Measurements from ENCODE around the gene ZBTB6. TPM values are rescaled to one million over a fixed set of nuclear protein-coding genes. Genes with fewer than 3 reads are reported as not detected.
A peak's percentile ranks its signal among the peaks of the same experiment; 100 is the strongest.

ZBTB6 gene
- polyA plus RNA-seq, 1 donor (not counting 4 experiments of a cell fraction or from before 2014, with no cell fraction given) = 7.3 TPM

DNA sequence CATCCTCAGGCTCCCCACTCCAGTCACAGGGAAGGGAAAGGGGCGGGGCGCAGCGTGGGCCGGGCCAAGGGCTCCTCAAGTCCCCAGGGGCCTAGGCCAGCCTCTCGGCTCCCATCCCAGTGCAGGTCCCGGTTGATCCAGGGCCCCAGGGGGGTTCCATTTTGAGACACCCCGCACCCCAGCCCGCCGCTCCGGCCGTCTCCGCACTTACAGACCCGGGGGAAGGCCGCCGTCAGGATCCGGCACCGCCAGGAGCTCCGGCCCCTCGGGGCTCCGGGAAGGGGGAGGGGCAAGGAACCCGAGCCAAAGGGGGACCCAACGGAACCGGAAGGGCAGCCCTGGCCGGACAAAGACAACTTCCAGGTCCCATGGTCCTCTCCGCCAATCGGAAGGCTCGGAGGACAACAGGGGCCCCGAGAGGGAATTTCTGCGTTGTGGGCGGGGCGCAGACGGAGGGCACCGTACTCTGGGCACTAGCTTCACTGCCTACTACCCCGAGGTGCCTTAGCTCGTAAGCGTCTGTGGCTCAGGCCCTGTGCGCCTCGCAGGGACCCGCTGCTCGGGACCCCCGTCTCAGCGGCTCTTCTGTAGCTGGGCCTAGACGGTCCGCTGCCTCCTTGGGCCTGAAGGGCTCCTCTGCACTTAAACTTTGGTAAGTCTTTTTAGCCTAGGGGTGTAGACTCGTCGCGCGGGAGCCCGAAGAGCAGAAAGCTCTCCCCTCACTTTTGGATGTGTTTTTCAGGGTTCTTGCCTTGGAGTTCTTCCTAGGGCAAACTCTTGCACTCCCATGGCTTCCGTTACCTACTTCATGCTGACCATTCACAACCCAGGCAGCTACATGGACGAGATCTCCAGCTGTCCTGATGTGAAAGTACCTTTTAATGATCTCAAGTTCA is 18.4 kb upstream of the ZBTB6 start, which contains the start of gene ZBTB26:
Gene ZBTB26, minus strand, starts transcription at position 287 of the 896 bp plus-strand sequence. CDS start 11,578 bp downstream, outside the sequence.
- no peak for TF ChIP-seq EZH2 (IDR thresholded peaks at IDR 0.05; ENCODE audit: low read length)
- TF ChIP-seq, protein P1, sequence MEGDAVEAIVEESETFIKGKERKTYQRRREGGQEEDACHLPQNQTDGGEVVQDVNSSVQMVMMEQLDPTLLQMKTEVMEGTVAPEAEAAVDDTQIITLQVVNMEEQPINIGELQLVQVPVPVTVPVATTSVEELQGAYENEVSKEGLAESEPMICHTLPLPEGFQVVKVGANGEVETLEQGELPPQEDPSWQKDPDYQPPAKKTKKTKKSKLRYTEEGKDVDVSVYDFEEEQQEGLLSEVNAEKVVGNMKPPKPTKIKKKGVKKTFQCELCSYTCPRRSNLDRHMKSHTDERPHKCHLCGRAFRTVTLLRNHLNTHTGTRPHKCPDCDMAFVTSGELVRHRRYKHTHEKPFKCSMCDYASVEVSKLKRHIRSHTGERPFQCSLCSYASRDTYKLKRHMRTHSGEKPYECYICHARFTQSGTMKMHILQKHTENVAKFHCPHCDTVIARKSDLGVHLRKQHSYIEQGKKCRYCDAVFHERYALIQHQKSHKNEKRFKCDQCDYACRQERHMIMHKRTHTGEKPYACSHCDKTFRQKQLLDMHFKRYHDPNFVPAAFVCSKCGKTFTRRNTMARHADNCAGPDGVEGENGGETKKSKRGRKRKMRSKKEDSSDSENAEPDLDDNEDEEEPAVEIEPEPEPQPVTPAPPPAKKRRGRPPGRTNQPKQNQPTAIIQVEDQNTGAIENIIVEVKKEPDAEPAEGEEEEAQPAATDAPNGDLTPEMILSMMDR (optimal IDR thresholded peaks at IDR 0.05 in 1 of 3, IDR thresholded peaks at IDR 0.05 in 1 of 3, conservative IDR thresholded peaks at IDR 0.05 in 1 of 3; ENCODE audit: extremely low read depth in 1 of 3, insufficient read depth in 2 of 3, low read length in 3 of 3) = no peak
- peak; percentile 61 for DNase-seq (ENCODE audit: low read depth, low spot score)
- no peaks in the 10 kb centered on the region for H3K9me3 ChIP-seq (ENCODE audit: control insufficient read depth, low read depth, low read length)
- H3K4me3 ChIP-seq (ENCODE audit: control insufficient read depth in 2 of 3, extremely low read depth in 1 of 3, insufficient read depth in 2 of 3, low read depth in 1 of 3, low read length in 3 of 3) = peak within 1 kb of the TSS; percentile 96 to 99 (median 96)
- dilution Hi-C loops (cut with MboI; ENCODE audit: extremely low pct_ligation_motif_present, low sequenced_read_pairs) = no loop called here
- H3K36me3 ChIP-seq (ENCODE audit: control insufficient read depth in 2 of 2, extremely low read depth in 1 of 2, insufficient read depth in 2 of 2, low read length in 2 of 2) = peaks cover 0 to 2% of the 10 kb centered on the region in 2 experiments
- peak within 1 kb of the TSS; percentile 86 for H3K4me2 ChIP-seq (ENCODE audit: control insufficient read depth, extremely low read depth, insufficient read depth, low read depth, low read length)
- H3K9me1 ChIP-seq (ENCODE audit: control insufficient read depth, extremely low read depth, insufficient read depth, low read length) = no peaks in the 10 kb centered on the region
- H3K4me1 ChIP-seq (ENCODE audit: control insufficient read depth, extremely low read depth, insufficient read depth, low read length) = peaks cover 12% of the 10 kb centered on the region
- H3K27ac ChIP-seq (ENCODE audit: control insufficient read depth, insufficient read depth, low read length) = peak within 1 kb of the TSS; percentile 80
- H3K79me2 ChIP-seq (ENCODE audit: control insufficient read depth, insufficient read depth, low read length) = peaks cover 74% of the 10 kb centered on the region
- H2AFZ ChIP-seq (ENCODE audit: control insufficient read depth, low read length) = peak within 1 kb of the TSS; percentile 82
- H3K27me3 ChIP-seq (ENCODE audit: control insufficient read depth, extremely low read depth, insufficient read depth, low read length) = no peaks in the 10 kb centered on the region
- H3K9ac ChIP-seq (ENCODE audit: control insufficient read depth, extremely low read depth, insufficient read depth, low read length) = peak within 1 kb of the TSS; percentile 84
- no peaks in the 10 kb centered on the region for H4K20me1 ChIP-seq (ENCODE audit: control insufficient read depth, extremely low read depth, insufficient read depth, low read length)
- peak; percentile 65 for FAIRE-seq

GRCh38 chr9:122930541-122931225 is 17.6 kb upstream of the ZBTB6 start:
- dilution Hi-C loops (cut with MboI; ENCODE audit: extremely low pct_ligation_motif_present, low sequenced_read_pairs) = no loop called here

More at GRCh38 chr9:122930541-122931225, 17.6 kb upstream of the ZBTB6 start:
- Histone ChIP-seq H3K27me3 (ENCODE audit: control insufficient read depth, extremely low read depth, insufficient read depth, low read length) (no peaks in the 10 kb centered on the region), H3K4me2 (ENCODE audit: control insufficient read depth, extremely low read depth, insufficient read depth, low read depth, low read length) (peak overlapping the region; percentile 86), H3K79me2 (ENCODE audit: control insufficient read depth, insufficient read depth, low read length) (peaks cover 69% of the 10 kb centered on the region), H3K4me3 (ENCODE audit: control insufficient read depth in 2 of 3, extremely low read depth in 1 of 3, insufficient read depth in 2 of 3, low read depth in 1 of 3, low read length in 3 of 3) (peak overlapping the region; percentile 96 to 99 (median 96)), H3K9me3 (ENCODE audit: control insufficient read depth, low read depth, low read length) (no peaks in the 10 kb centered on the region), H4K20me1 (ENCODE audit: control insufficient read depth, extremely low read depth, insufficient read depth, low read length) (no peaks in the 10 kb centered on the region), H3K27ac (ENCODE audit: control insufficient read depth, insufficient read depth, low read length) (peak overlapping the region; percentile 80), H3K36me3 (ENCODE audit: control insufficient read depth in 2 of 2, extremely low read depth in 1 of 2, insufficient read depth in 2 of 2, low read length in 2 of 2) (no peaks in the 10 kb centered on the region), H3K9me1 (ENCODE audit: control insufficient read depth, extremely low read depth, insufficient read depth, low read length) (no peaks in the 10 kb centered on the region), H2AFZ (ENCODE audit: control insufficient read depth, low read length) (peak overlapping the region; percentile 82), H3K9ac (ENCODE audit: control insufficient read depth, extremely low read depth, insufficient read depth, low read length) (peak overlapping the region; percentile 84), H3K4me1 (ENCODE audit: control insufficient read depth, extremely low read depth, insufficient read depth, low read length) (peaks cover 12% of the 10 kb centered on the region)
- no peak for FAIRE-seq
- DNase-seq (ENCODE audit: low read depth, low spot score) = no peak
- TF ChIP-seq, protein P1 (optimal IDR thresholded peaks at IDR 0.05 in 1 of 3, IDR thresholded peaks at IDR 0.05 in 1 of 3, conservative IDR thresholded peaks at IDR 0.05 in 1 of 3; ENCODE audit: extremely low read depth in 1 of 3, insufficient read depth in 2 of 3, low read length in 3 of 3) = no peak
- no peak for TF ChIP-seq EZH2 (IDR thresholded peaks at IDR 0.05; ENCODE audit: low read length)

Measured in keratinocyte (primary cell).